GM19025 (cell line): ENCODE results near the gene KLRC2.
"Not testable (repeated sequence)": the region's sequence is repeated elsewhere in the genome, so short reads cannot be mapped to it uniquely, and the experiment has no call there.

Experiments used
- ATAC-seq: cut with Tn5 transposase; IDR thresholded peaks from one replicate; pipeline ENCODE4 v1.9.1; 2021; ENCODE audit warnings: mild to moderate bottlenecking, low read depth, moderate library complexity; ENCODE audit not compliant: unreplicated experiment

KLRC2 gene

GRCh38 chr12:10435816-10436215, at the start of gene KLRC2:
Gene KLRC2 (minus strand): TSS chr12:10436010. CDS start chr12:10435986, 24 bp downstream.
- ATAC-seq, result not testable (repeated sequence)

- not testable (repeated sequence) for ATAC-seq
Observed at GRCh38 chr12:10481901-10482300, 46.1 kb upstream of the KLRC2 start.

DNA sequence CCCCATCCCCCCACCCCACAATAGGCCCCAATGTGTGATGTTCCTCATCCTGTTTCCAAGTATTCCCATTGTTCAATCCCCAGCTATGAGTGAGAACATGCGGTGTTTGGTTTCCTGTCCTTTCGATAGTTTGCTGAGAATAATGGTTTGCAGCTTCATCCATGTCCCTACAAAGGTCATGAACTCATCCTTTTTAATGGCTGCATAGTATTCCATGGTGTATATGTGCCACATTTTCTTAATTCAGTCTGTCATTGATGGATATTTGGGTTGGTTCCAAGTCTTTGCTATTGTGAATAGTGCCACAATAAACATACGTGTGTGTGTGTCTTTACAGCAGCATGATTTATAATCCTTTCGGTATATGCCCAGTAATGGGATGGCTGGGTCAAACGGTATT, 37.0 kb upstream of the KLRC2 start:
- ATAC-seq, result not testable (repeated sequence)

DNA sequence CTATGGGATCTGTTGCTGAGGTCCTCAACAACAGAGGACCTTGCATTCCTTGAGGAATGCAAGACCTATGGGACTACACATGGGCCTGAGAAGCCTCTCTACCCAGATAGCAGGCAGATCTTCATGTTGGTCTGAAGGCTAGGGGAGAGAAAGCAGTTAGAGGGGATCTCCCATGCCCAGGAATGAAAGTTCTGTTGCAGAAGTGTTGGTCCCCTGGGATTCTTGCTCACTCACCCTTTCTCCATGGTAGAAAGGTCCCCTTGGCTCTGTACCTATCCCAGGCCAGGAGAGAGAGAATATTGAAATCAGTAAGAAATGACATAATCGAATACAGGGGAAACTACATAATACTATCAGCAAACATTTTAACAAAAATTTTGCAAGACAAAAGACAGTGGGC, 33.9 kb upstream of the KLRC2 start:
- no peak for ATAC-seq

- ATAC-seq, result no peak
Observed at GRCh38 chr12:10466311-10466710, 30.5 kb upstream of the KLRC2 start.

- ATAC-seq, result no peak
Observed at GRCh38 chr12:10457760-10458159, 21.9 kb upstream of the KLRC2 start.

DNA sequence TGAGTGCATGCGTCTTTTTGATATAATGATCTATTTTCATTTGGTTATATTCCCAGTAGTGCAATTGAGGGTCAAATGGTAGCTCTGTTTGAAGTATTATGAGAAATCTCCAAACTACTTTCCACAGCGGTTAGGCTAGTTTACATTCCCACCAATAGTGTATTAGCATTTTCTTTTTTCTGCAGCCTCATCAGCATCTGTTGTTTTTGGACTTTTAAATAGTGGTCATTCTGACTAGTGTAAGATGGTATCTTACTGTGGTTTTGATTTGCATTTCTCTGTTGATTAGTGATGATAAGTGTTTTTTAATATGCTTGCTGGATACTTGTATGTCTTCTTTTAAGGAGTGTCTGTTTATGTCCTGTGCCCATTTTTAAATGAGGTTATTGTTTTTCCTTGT, 21.0 kb upstream of the KLRC2 start:
- ATAC-seq, result no peak

GRCh38 chr12:10455766-10456165, 20.0 kb upstream of the KLRC2 start:
- no peak for ATAC-seq

GRCh38 chr12:10454531-10454930, 18.7 kb upstream of the KLRC2 start:
- no peak for ATAC-seq

- ATAC-seq, result no peak
Observed at GRCh38 chr12:10453156-10453555, 17.3 kb upstream of the KLRC2 start, which contains the start of gene KLRC1. Gene KLRC1 (minus strand): TSS chr12:10453377. CDS start chr12:10451156, 2,221 bp downstream.

GRCh38 chr12:10448236-10448635, 12.4 kb upstream of the KLRC2 start:
- no peak for ATAC-seq

DNA sequence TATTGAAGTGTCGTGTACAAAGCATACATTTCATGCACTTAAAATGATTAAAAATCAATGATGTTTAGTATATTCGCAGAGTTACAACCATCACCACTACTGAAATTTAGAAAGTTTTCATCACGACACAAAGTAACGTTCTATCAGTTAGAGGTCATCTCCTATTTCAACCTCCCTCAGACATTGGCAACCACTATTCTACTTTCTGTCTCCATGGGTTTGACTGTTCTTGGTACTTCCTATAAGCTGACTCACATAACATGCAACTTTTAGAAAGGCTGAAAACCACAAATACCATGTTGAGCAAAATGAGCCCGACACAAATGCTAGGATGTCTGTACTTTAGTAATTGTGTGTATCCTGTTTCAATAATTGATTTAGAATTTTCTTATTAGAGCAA, 10.2 kb upstream of the KLRC2 start:
- not testable (repeated sequence) for ATAC-seq

DNA sequence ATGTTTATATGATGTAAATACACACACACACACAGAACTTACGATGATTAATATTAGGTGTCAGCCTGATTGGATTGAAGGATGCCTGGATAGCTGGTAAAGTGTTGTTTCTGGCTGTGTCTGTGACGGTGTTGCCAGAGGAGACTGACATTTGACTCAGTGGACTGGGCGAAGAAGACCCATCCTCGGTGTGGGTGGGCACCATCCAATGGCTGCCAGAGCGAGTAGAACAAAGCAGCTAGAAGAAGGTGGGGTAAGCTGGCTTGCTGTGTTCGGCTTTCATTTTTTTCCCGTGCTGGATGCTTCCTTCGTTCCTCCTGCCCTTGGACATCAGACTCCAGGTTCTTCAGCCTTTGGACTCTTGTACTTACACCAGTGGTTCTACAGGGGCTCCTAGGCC, 5.3 kb upstream of the KLRC2 start:
- ATAC-seq, result not testable (repeated sequence)

DNA sequence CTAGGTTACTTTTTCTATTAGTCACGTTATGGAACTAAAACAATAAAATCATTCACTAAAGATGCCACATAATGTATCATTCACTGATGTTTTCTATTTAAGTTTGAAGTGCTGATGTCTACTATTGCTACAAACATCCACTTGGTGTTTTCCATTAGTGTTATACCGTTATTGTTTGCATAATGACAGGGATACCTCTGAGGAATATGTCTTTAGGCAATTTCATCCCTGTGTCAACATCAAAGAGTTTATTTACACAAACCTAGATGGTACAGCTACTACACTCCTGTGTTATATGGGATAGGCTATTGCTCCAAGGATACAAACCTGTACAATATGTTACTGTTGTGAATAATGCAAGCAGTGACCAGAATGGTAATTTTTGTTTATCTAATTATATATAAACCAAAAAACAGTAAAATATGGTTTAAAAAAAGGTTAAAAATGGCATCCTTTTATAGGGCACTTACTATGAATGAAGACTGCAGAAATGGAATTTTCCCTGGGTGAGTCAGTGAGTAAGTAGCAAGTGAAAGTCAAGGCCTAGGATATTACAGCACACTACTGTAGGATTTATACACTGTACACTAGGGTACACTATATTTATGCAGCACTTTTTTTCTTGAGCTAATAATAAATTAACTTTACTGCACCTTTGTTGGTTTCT, 3.9 kb upstream of the KLRC2 start:
- not testable (repeated sequence) for ATAC-seq

DNA sequence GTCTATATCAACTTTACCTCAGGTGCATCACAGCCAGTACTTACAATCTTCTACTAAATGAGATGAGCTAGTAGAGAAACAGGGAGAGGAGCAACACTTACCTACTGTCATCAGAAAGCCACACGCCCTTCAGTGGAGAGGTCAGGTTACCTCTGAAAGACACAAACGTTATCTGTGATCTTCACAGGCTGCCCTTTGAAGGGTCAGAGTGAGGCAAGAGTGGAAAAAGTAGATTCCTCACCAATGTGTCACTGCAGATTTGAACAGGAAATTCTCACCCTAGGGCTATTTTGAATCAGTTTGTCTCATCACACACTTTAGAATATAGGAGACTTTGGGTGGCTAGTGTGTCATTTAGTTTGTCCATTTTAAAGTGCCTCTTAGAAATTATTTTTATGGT, 1.8 kb upstream of the KLRC2 start:
- not testable (repeated sequence) for ATAC-seq

DNA sequence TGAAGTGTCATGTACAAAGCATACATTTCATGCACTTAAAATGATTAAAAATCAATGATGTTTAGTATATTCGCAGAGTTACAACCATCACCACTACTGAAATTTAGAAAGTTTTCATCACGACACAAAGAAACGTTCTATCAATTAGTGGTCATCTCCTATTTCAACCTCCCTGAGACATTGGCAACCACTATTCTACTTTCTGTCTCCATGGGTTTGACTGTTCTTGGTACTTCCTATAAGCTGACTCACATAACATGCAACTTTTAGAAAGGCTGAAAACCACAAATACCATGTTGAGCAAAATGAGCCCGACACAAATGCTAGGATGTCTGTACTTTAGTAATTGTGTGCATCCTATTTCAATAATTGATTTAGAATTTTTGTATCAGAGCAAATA, 5.2 kb downstream of the KLRC2 start:
- ATAC-seq, result not testable (repeated sequence)

DNA sequence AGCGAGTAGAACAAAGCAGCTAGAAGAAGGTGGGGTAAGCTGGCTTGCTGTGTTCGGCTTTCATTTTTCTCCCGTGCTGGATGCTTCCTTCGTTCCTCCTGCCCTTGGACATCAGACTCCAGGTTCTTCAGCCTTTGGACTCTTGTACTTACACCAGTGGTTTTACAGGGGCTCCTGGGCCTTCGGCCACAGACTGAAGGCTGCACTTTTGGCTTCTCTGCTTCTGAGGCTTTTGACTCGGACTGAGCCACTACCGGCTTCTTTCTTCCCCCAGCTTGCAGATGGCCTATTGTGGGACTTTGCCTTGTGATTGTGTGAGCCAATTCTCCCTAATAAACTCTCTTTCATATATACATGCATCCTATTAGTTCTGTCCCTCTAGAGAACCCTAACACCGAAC, 9.9 kb downstream of the KLRC2 start:
- not testable (repeated sequence) for ATAC-seq

- not testable (repeated sequence) for ATAC-seq
Observed at GRCh38 chr12:10424260-10424899, 11.4 kb downstream of the KLRC2 start.

DNA sequence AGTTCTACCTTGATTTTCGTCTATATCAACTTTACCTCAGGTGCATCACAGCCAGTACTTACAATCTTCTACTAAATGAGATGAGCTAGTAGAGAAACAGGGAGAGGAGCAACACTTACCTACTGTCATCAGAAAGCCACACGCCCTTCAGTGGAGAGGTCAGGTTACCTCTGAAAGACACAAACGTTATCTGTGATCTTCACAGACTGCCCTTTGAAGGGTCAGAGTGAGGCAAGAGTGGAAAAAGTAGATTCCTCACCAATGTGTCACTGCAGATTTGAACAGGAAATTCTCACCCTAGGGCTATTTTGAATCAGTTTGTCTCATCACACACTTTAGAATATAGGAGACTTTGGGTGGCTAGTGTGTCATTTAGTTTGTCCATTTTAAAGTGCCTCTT, 13.7 kb downstream of the KLRC2 start:
- ATAC-seq, result not testable (repeated sequence)

DNA sequence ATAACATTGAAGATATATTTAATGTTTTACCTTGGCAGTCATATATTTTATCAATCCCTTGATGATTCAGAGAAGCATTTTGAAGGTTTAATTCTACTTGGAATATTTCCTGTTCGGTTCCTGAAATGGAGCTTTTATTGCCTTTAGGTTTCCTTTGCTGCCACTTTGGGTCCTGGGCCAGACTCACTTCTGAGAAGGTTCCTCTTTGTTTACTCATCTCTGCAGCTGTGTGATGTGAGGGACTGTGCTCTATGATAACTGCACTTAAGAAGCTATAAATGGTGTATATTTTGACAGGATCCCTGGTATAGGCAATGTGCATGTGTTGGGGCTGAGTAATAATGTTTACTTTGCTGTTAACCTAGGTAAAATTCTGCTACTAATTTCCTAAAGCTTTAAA, 15.5 kb downstream of the KLRC2 start, which contains the start of gene KLRC3:
Gene KLRC3, minus strand, starts transcription at position 262 of the 400 bp plus-strand sequence. Its CDS starts 45 bp downstream, at position 217.
- ATAC-seq, result not testable (repeated sequence)

- no peak for ATAC-seq
Observed at GRCh38 chr12:10409392-10409791, 26.4 kb downstream of the KLRC2 start, which contains the start of gene KLRC4. Gene KLRC4 (minus strand): TSS chr12:10409757. CDS start chr12:10409575, 182 bp downstream.

DNA sequence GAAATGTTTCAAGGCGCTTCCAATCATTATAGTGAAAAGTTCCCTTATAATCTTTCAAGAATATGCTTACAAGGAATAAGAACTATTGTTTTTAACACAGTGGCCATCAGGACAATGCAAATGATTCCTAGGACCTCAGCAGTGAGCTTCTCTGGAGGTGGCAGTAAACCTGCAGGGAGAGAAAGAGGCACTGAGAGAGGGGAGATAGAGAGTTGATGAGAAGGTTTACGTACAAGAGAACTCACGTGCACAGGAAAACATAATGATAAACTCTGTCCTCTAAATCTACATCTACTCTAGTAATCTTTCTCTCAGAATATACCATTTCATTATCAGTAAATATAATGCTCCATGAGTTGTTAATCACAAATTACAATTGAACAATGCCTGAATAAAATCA, 27.0 kb downstream of the KLRC2 start:
- no peak for ATAC-seq
